ENCODE results near the gene CABP7.

GRCh38 chr22:29723766-29724165 is 4.0 kb downstream of the CABP7 start:
- TF ChIP-seq CTCF (IDR thresholded peaks at IDR 0.05) (no peak), POLR2A (IDR thresholded peaks at IDR 0.05) (no peak)

All from vagina (tissue), 2 donors.